Panc1 (cell line): ENCODE measurements around the gene MS4A15.

Experiments
- CTCF ChIP-seq: fragments of 450-650 bp; IDR thresholded peaks from 2 replicates; pipeline ENCODE4 v1.5.1; 2017; ENCODE audit warnings: mild to moderate bottlenecking
- POLR2AphosphoS5 ChIP-seq: IDR thresholded peaks from 2 replicates; pipeline ENCODE4 v1.6.1; 2012; ENCODE audit warnings: mild to moderate bottlenecking, low read depth, low read length, moderate library complexity
- SIN3A ChIP-seq: IDR thresholded peaks from 2 replicates; pipeline ENCODE4 v1.6.1; 2012; ENCODE audit warnings: low read depth, mild to moderate bottlenecking, low read length, moderate library complexity, borderline replicate concordance; ENCODE audit not compliant: insufficient read depth
- TCF7L2 ChIP-seq: IDR thresholded peaks from 2 replicates; pipeline ENCODE4 v1.6.1; 2011; ENCODE audit warnings: mild to moderate bottlenecking, low read depth, low read length, inconsistent platforms

- TF ChIP-seq CTCF (no peak), POLR2AphosphoS5 (no peak), TCF7L2 (no peak), SIN3A (no peak)
These were observed 46.7 kb downstream of the MS4A15 start for GRCh38 chr11:60803273-60803936.
